ENCODE data around the gene TAS2R31. TPM values are rescaled to one million over a fixed set of nuclear protein-coding genes. Genes with fewer than 3 reads are reported as not detected.

TAS2R31 gene
- total RNA-seq, 1 experiment from 2014 or later, result 2.5 TPM

DNA sequence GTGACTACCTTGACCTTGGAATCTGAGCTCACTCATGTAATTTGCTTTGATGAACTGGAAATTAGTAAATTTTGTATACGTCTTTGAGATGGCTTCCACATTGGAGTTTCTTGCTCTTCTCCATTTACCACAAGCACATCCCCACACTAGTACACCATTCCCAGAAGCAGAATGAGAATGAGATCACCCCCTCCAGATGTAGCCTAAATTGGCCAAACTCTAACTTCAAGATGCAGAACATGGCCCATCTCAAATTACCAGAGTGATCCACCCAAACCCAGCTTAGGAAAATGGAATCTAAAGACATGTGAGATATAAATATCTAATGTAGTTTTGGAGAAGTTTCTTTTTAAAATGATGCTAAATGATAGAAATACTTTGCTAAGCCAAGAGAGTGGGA is 23.6 kb downstream of the TAS2R31 start:
- DNase-seq (ENCODE audit: low spot score), result no peak

DNA sequence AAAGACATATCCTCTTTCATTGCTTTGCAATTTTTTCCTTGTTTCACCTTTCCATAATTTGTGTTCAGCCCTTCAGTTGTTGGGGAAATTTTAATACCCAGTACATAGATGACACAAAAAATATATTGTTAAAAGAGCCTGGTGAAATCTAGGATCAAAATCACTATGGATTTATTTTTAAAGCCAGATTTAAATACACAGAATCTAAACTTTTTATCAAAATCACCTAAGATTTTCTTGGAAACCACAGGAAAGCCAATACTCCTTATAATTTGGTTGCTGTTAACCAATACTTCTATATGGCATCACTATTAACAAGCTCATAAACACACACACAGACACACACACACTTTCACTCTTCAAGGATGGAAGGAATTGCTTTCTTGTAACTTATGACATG is 33.0 kb downstream of the TAS2R31 start, which contains the start of gene TAS2R20:
TAS2R20 (minus strand) TSS at position 101 of the 400 bp plus-strand sequence. CDS start 429 bp downstream, outside the sequence.
- no peak for DNase-seq (ENCODE audit: low spot score)

DNA sequence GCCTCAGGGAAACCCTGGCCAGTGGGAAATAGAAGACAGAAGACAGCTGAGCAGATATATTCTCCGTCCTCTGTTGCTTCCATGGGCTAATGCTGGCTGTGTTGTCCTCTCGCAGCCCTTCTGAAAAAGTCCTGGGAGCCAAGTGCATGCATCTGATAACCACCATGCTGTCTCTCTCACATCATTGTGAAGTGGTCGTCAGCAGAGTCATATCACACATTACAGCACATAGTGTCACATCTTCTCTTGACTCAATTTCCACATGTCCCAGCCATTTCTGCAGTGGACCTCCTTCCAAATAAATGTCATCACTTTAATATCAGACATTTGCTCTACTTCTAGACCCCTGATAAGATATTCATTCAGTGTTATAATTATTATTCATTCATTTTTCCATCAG is 36.9 kb downstream of the TAS2R31 start:
- no peak for DNase-seq (ENCODE audit: low spot score)

DNA sequence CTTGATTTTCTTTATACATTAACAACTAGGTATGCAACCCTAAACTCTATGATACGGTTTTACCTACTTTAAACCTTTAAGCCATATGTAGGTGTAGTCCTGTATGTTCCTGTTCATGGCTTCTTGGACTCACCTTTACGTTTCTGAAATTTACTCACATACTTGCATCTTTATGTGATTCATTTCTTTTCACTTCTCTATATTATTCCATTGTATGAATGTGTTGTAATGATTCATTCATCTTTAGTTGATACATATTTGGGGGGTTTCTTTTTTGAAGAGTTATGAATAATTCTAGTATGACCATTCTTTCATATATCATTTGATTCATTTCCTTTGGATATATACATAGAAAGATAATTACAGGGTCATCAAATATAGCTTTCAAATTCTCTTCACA is 42.1 kb downstream of the TAS2R31 start:
- DNase-seq (ENCODE audit: low spot score), result no peak

DNA sequence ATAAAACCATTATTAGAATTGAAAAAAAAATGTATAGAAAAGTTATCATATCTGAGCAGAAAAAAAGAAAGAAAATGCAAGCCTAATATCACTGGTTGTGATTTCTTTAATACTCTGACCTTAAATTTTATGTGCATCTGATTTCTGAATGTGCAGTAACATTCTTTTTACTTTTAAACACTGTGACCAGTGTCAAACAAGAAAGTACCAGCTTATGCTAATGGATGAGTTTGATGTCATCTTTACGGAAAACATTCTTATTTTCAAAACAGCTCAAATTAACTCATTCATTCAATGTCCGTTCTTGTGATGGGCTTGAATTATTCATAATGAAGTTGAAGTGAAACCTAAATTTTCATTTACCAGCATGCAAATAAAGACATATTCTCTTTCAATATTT is 44.4 kb downstream of the TAS2R31 start, which contains the start of gene TAS2R50:
TAS2R50 (minus strand) TSS at position 101 of the 400 bp plus-strand sequence; CDS start at position 49, 52 bp downstream.
- DNase-seq (ENCODE audit: low spot score), result no peak

DNA sequence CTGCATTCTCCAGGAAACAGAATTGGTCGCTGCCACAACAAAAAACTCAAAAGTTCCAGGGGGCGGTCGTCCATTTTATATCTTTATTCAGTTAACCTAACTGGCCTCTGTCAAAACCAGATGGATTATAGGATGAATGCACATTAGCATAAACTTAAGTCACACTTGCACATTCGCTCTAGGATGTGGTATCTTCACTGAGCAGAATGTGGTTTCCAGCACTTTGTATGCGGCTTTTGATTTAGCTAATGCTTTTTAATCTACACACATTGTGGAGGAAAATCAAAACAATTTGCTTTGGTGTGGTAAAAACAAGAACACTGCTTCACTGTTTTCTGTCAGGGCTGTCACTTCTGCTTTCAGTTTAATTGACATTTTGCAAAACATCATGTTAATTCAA is 49.0 kb downstream of the TAS2R31 start:
- no peak for DNase-seq (ENCODE audit: low spot score)

Other genes with a start within 250 kb of the TAS2R31 start
- not detected in 2 replicates for gene TAS2R7, start 228.8 kb downstream of the TAS2R31 start, total RNA-seq (2014; rRNA removed; shearing (Covaris generic))
- not detected in 2 replicates for gene TAS2R8, start 224.1 kb downstream of the TAS2R31 start, total RNA-seq (2014; rRNA removed; shearing (Covaris generic))
- gene TAS2R9, start 221.2 kb downstream of the TAS2R31 start, total RNA-seq (2014; rRNA removed; shearing (Covaris generic)), result not detected in 2 replicates
- not detected in 2 replicates for gene TAS2R10, start 205.0 kb downstream of the TAS2R31 start, total RNA-seq (2014; rRNA removed; shearing (Covaris generic))
- gene PRR4, start 181.9 kb downstream of the TAS2R31 start, total RNA-seq (2014; rRNA removed; shearing (Covaris generic)), result 0.28 TPM in 1 of 2 replicates, not detected in the other
- gene PRH1, start 147.2 kb downstream of the TAS2R31 start, total RNA-seq (2014; rRNA removed; shearing (Covaris generic)), result 0.57 and 9.3 TPM in 2 replicates
- gene TAS2R13, start 121.8 kb downstream of the TAS2R31 start, total RNA-seq (2014; rRNA removed; shearing (Covaris generic)), result 0.36 TPM in 1 of 2 replicates, not detected in the other
- not detected in 2 replicates for gene PRH2, start 102.2 kb downstream of the TAS2R31 start, total RNA-seq (2014; rRNA removed; shearing (Covaris generic))
- 1.2 and 1.7 TPM in 2 replicates for gene TAS2R14, start 92.1 kb downstream of the TAS2R31 start, total RNA-seq (2014; rRNA removed; shearing (Covaris generic))
- not detected in 2 replicates for gene TAS2R50, start 44.5 kb downstream of the TAS2R31 start, total RNA-seq (2014; rRNA removed; shearing (Covaris generic))
- gene TAS2R20, start 33.1 kb downstream of the TAS2R31 start, total RNA-seq (2014; rRNA removed; shearing (Covaris generic)), result 0.46 and 0.79 TPM in 2 replicates
- gene TAS2R19, start 8.8 kb downstream of the TAS2R31 start, total RNA-seq (2014; rRNA removed; shearing (Covaris generic)), result 0.12 and 1.3 TPM in 2 replicates
- gene TAS2R46, start 30.9 kb upstream of the TAS2R31 start, total RNA-seq (2014; rRNA removed; shearing (Covaris generic)), result 0.60 TPM in 1 of 2 replicates, not detected in the other
- gene TAS2R43, start 60.9 kb upstream of the TAS2R31 start, total RNA-seq (2014; rRNA removed; shearing (Covaris generic)), result not detected in 2 replicates
- 0.05 and 0.48 TPM in 2 replicates for gene TAS2R30, start 103.2 kb upstream of the TAS2R31 start, total RNA-seq (2014; rRNA removed; shearing (Covaris generic))
- gene SMIM10L1, start 139.8 kb upstream of the TAS2R31 start, total RNA-seq (2014; rRNA removed; shearing (Covaris generic)), result 5.2 and 8.0 TPM in 2 replicates
- not detected in 2 replicates for gene TAS2R42, start 155.5 kb upstream of the TAS2R31 start, total RNA-seq (2014; rRNA removed; shearing (Covaris generic))
- gene PRB3, start 238.3 kb upstream of the TAS2R31 start, total RNA-seq (2014; rRNA removed; shearing (Covaris generic)), result not detected in 2 replicates

All from A172 (cell line).